Stimulated activated CD4-positive, alpha-beta T cell treated with anti-CD3 and anti-CD28 coated beads, Interleukin-4, amount 100 ng/mL, for 4 hours (primary cell): Measurements from ENCODE around the gene SPATA1.
"Not testable (repeated sequence)": the region's sequence is repeated elsewhere in the genome, so short reads cannot be mapped to it uniquely, and the experiment has no call there.

ENCODE experiments used
- DNase-seq, 2 experiments: peaks; one replicate each; pipeline ENCODE4 v3.0.0-alpha.2; 2020

SPATA1 gene

GRCh38 chr1:84506002-84506728, at the start of gene SPATA1, which contains the start of gene GNG5:
SPATA1 (plus strand) TSS chr1:84506386; CDS start chr1:84516360, 9,974 bp downstream.
GNG5 (minus strand) TSS chr1:84506581; CDS start chr1:84506091, 490 bp downstream.
- peak; percentile 98 for DNase-seq

- no peak for DNase-seq
Measured at GRCh38 chr1:84462118-84462517, 44.1 kb upstream of the SPATA1 start.

- no peak for DNase-seq
Measured at GRCh38 chr1:84467298-84467697, 38.9 kb upstream of the SPATA1 start.

- no peak for DNase-seq
Measured at GRCh38 chr1:84476225-84476624, 30.0 kb upstream of the SPATA1 start.

GRCh38 chr1:84478876-84479868, 27.0 kb upstream of the SPATA1 start, which contains the start of gene RPF1:
RPF1 (plus strand) TSS chr1:84479266; CDS start chr1:84479282, 16 bp downstream.
- peak; percentile 69 to 76 for DNase-seq

- no peak for DNase-seq
Measured at GRCh38 chr1:84479998-84480397, 26.2 kb upstream of the SPATA1 start.

- DNase-seq, result no peak
Measured at GRCh38 chr1:84480650-84481049, 25.5 kb upstream of the SPATA1 start.

GRCh38 chr1:84481317-84481716, 24.9 kb upstream of the SPATA1 start:
- DNase-seq, result no peak

- no peak for DNase-seq
Measured at GRCh38 chr1:84488107-84488506, 18.1 kb upstream of the SPATA1 start.

- no peak for DNase-seq
Measured at GRCh38 chr1:84489766-84490165, 16.4 kb upstream of the SPATA1 start.

- no peak for DNase-seq
Measured at GRCh38 chr1:84492726-84493125, 13.5 kb upstream of the SPATA1 start.

- DNase-seq, result no peak
Measured at GRCh38 chr1:84493747-84494146, 12.4 kb upstream of the SPATA1 start.

- DNase-seq, result no peak
Measured at GRCh38 chr1:84496498-84496897, 9.7 kb upstream of the SPATA1 start.

GRCh38 chr1:84497631-84498275, 8.4 kb upstream of the SPATA1 start:
- DNase-seq, result no peak

GRCh38 chr1:84502927-84503326, 3.3 kb upstream of the SPATA1 start:
- no peak for DNase-seq

GRCh38 chr1:84504580-84505492, 1.4 kb upstream of the SPATA1 start:
- no peak for DNase-seq

- no peak for DNase-seq
Measured at GRCh38 chr1:84505493-84506001, 639 bp upstream of the SPATA1 start.

- no peak for DNase-seq
Measured at GRCh38 chr1:84506729-84507453, 705 bp downstream of the SPATA1 start.

GRCh38 chr1:84507887-84508286, 1.7 kb downstream of the SPATA1 start:
- not testable (repeated sequence) for DNase-seq

GRCh38 chr1:84508510-84508909, 2.3 kb downstream of the SPATA1 start:
- DNase-seq, result no peak

- DNase-seq, result no peak
Measured at GRCh38 chr1:84509029-84509428, 2.8 kb downstream of the SPATA1 start.
